Adrenal gland (tissue), 5 donors: ENCODE measurements around the gene SASH1.

Experiments used
- POLR2A ChIP-seq, 2 donors: fragments of 450-650 bp; IDR thresholded peaks; one replicate each; pipeline ENCODE4 v1.6.1; 2017; ENCODE audit warnings: antibody characterized with exemption in 2 of 2, mild to moderate bottlenecking in 2 of 2, moderate library complexity in 1 of 2
- TF ChIP-seq, protein P1 (sequence below), 6 experiments: fragments of 450-650 bp in 4 of 6; fragments of 200-600 bp in 2 of 6; sonication (generic) in 1 of 6; IDR thresholded peaks; 1 replicate in 5 of 6; 2 replicates in 1 of 6; pipeline versions ENCODE4 v1.5.1 to v1.8.0; 2016 to 2021; ENCODE audit warnings: antibody characterized with exemption in 6 of 6, mild to moderate bottlenecking in 2 of 6, moderate library complexity in 1 of 6
- donor health status: DM: no; HTN: no; CAD: no.

GRCh38 chr6:148517470-148517869, 174.8 kb downstream of the SASH1 start:
- TF ChIP-seq, protein P1, sequence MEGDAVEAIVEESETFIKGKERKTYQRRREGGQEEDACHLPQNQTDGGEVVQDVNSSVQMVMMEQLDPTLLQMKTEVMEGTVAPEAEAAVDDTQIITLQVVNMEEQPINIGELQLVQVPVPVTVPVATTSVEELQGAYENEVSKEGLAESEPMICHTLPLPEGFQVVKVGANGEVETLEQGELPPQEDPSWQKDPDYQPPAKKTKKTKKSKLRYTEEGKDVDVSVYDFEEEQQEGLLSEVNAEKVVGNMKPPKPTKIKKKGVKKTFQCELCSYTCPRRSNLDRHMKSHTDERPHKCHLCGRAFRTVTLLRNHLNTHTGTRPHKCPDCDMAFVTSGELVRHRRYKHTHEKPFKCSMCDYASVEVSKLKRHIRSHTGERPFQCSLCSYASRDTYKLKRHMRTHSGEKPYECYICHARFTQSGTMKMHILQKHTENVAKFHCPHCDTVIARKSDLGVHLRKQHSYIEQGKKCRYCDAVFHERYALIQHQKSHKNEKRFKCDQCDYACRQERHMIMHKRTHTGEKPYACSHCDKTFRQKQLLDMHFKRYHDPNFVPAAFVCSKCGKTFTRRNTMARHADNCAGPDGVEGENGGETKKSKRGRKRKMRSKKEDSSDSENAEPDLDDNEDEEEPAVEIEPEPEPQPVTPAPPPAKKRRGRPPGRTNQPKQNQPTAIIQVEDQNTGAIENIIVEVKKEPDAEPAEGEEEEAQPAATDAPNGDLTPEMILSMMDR (IDR thresholded peaks at IDR 0.05), result no peak
- TF ChIP-seq POLR2A (IDR thresholded peaks at IDR 0.05), result no peak
